ENCODE results near the gene TDRD1. TPM values are rescaled to one million over a fixed set of nuclear protein-coding genes. Genes with fewer than 3 reads are reported as not detected.
"Not testable (repeated sequence)": the region's sequence is repeated elsewhere in the genome, so short reads cannot be mapped to it uniquely, and the experiment has no call there.

The TDRD1 gene
- total RNA-seq (2014; rRNA removed; shearing (Covaris generic); ENCODE audit: low replicate concordance) = not detected in 2 replicates

- Histone ChIP-seq H3K4me2 (ENCODE audit: low read depth, low read length, poor library complexity, severe bottlenecking) (no peak within 1 kb of the TSS), H4K20me1 (ENCODE audit: insufficient read depth, low read depth, low read length) (no peaks in the 10 kb centered on the region), H3K9ac (ENCODE audit: low read length) (no peak within 1 kb of the TSS), H3K79me2 (ENCODE audit: low read length) (no peaks in the 10 kb centered on the region; the same call in 1 of the 2 replicates), H3K9me2 (replicated peaks; ENCODE audit: insufficient read depth, low read length) (no peaks in the 10 kb centered on the region), H3K4me3 (ENCODE audit: low read length) (no peak within 1 kb of the TSS), H3K36me3 (ENCODE audit: insufficient read depth, low read length) (no peaks in the 10 kb centered on the region), H3K27ac (ENCODE audit: low read length) (no peak within 1 kb of the TSS), H3K4me1 (ENCODE audit: low read length) (peaks cover 7% of the 10 kb centered on the region), H3K27me3 (ENCODE audit: low read length) (no peaks in the 10 kb centered on the region), H3K9me3 (ENCODE audit: low read length) (no peaks in the 10 kb centered on the region), H2AFZ (ENCODE audit: low read length) (no peak within 1 kb of the TSS)
- no peak for DNase-seq
These were observed at the start of gene TDRD1 for GRCh38 chr10:114179148-114179547. Gene TDRD1, plus strand, starts transcription at chr10:114179353. Its CDS starts 8,479 bp downstream, at chr10:114187832.

DNA sequence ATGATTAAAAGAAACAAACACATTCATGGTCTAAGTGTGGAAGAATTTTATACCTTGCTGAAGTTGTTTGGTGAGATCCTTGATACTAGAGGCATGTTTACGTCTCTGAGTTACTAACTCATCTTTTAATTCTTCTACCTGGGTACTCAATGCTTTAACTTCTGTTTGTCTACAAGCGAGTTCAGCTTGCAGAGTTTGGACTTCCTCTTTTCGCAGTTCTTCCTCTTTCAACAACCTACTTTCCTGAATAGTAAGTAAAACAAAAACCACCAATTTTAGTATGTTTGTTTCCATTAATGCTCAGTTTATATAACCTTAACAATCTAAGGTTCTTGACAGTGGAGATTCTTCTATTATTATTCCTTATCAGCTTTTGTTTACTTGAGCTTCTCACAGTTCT is 48.1 kb upstream of the TDRD1 start:
- Histone ChIP-seq H3K36me3 (ENCODE audit: insufficient read depth, low read length) (peaks cover 8% of the 10 kb centered on the region; the same call in 1 of the 2 replicates), H3K27me3 (ENCODE audit: low read length) (no peaks in the 10 kb centered on the region), H3K79me2 (ENCODE audit: low read length) (no peaks in the 10 kb centered on the region), H2AFZ (ENCODE audit: low read length) (peak overlapping the region; percentile 80), H3K27ac (ENCODE audit: low read length) (peak overlapping the region; percentile 64), H3K4me3 (ENCODE audit: low read length) (no peak overlapping the region), H4K20me1 (ENCODE audit: insufficient read depth, low read depth, low read length) (no peaks in the 10 kb centered on the region), H3K9ac (ENCODE audit: low read length) (no peak overlapping the region), H3K4me2 (ENCODE audit: low read depth, low read length, poor library complexity, severe bottlenecking) (peak overlapping the region; percentile 57), H3K9me3 (ENCODE audit: low read length) (no peaks in the 10 kb centered on the region), H3K4me1 (ENCODE audit: low read length) (peaks cover 12% of the 10 kb centered on the region), H3K9me2 (replicated peaks; ENCODE audit: insufficient read depth, low read length) (no peaks in the 10 kb centered on the region)
- peak; percentile 76 for DNase-seq

- Histone ChIP-seq H3K27ac (ENCODE audit: low read length) (no peak overlapping the region), H3K9me3 (ENCODE audit: low read length) (no peaks in the 10 kb centered on the region), H3K27me3 (ENCODE audit: low read length) (no peaks in the 10 kb centered on the region), H2AFZ (ENCODE audit: low read length) (no peak overlapping the region), H3K79me2 (ENCODE audit: low read length) (no peaks in the 10 kb centered on the region), H3K9me2 (replicated peaks; ENCODE audit: insufficient read depth, low read length) (no peaks in the 10 kb centered on the region), H3K4me2 (ENCODE audit: low read depth, low read length, poor library complexity, severe bottlenecking) (no peak overlapping the region), H3K9ac (ENCODE audit: low read length) (no peak overlapping the region), H4K20me1 (ENCODE audit: insufficient read depth, low read depth, low read length) (no peaks in the 10 kb centered on the region), H3K36me3 (ENCODE audit: insufficient read depth, low read length) (peaks cover 10% of the 10 kb centered on the region; the same call in 1 of the 2 replicates), H3K4me1 (ENCODE audit: low read length) (peaks cover 12% of the 10 kb centered on the region), H3K4me3 (ENCODE audit: low read length) (no peak overlapping the region)
- DNase-seq = no peak
These were observed 43.7 kb upstream of the TDRD1 start for GRCh38 chr10:114135476-114135875.

DNA sequence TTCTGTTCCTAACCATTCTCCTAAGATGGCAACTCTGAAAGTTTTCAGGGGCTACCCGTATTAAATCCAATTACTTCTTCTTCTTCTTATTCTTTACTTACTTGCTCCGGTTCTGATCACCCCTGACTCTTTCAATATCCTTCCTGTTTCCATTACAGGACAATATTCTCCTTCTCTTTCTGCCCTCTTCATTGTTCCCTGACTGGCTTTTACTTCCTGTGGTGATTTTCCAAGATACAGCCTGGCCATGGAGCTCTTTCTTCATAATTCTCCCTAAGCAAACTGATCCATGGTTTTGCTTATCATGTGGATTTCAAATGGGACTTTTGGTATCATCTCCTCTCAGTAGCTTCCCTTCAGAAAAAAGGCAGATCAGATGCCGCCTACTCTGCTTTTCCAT is 40.6 kb upstream of the TDRD1 start:
- Histone ChIP-seq H3K79me2 (ENCODE audit: low read length) (no peaks in the 10 kb centered on the region), H3K9me2 (replicated peaks; ENCODE audit: insufficient read depth, low read length) (no peaks in the 10 kb centered on the region), H2AFZ (ENCODE audit: low read length) (no peak overlapping the region), H3K27me3 (ENCODE audit: low read length) (no peaks in the 10 kb centered on the region), H3K4me3 (ENCODE audit: low read length) (no peak overlapping the region), H3K9ac (ENCODE audit: low read length) (no peak overlapping the region), H3K27ac (ENCODE audit: low read length) (no peak overlapping the region), H3K9me3 (ENCODE audit: low read length) (no peaks in the 10 kb centered on the region), H3K36me3 (ENCODE audit: insufficient read depth, low read length) (peaks cover 10% of the 10 kb centered on the region; the same call in 1 of the 2 replicates), H3K4me2 (ENCODE audit: low read depth, low read length, poor library complexity, severe bottlenecking) (no peak overlapping the region), H4K20me1 (ENCODE audit: insufficient read depth, low read depth, low read length) (no peaks in the 10 kb centered on the region), H3K4me1 (ENCODE audit: low read length) (no peaks in the 10 kb centered on the region)
- no peak for DNase-seq

- Histone ChIP-seq H3K36me3 (ENCODE audit: insufficient read depth, low read length) (peaks cover 10% of the 10 kb centered on the region; the same call in 1 of the 2 replicates), H3K27me3 (ENCODE audit: low read length) (no peaks in the 10 kb centered on the region)
These were observed 39.1 kb upstream of the TDRD1 start for GRCh38 chr10:114140036-114140435.

GRCh38 chr10:114140827-114141226 is 38.3 kb upstream of the TDRD1 start:
- not testable (repeated sequence) for H3K4me3 ChIP-seq (ENCODE audit: low read length); H2AFZ ChIP-seq (ENCODE audit: low read length); H3K4me2 ChIP-seq (ENCODE audit: low read depth, low read length, poor library complexity, severe bottlenecking); H3K9ac ChIP-seq (ENCODE audit: low read length); H3K9me3 ChIP-seq (ENCODE audit: low read length); DNase-seq; H3K4me1 ChIP-seq (ENCODE audit: low read length); H3K27ac ChIP-seq (ENCODE audit: low read length); H4K20me1 ChIP-seq (ENCODE audit: insufficient read depth, low read depth, low read length); H3K36me3 ChIP-seq (ENCODE audit: insufficient read depth, low read length); H3K27me3 ChIP-seq (ENCODE audit: low read length); H3K79me2 ChIP-seq (ENCODE audit: low read length); H3K9me2 ChIP-seq (replicated peaks; ENCODE audit: insufficient read depth, low read length)

More at GRCh38 chr10:114140036-114140435, 39.1 kb upstream of the TDRD1 start:
- Histone ChIP-seq H4K20me1 (ENCODE audit: insufficient read depth, low read depth, low read length) (no peaks in the 10 kb centered on the region), H3K9ac (ENCODE audit: low read length) (no peak overlapping the region), H2AFZ (ENCODE audit: low read length) (no peak overlapping the region), H3K9me3 (ENCODE audit: low read length) (no peaks in the 10 kb centered on the region), H3K27ac (ENCODE audit: low read length) (no peak overlapping the region), H3K4me1 (ENCODE audit: low read length) (no peaks in the 10 kb centered on the region), H3K9me2 (replicated peaks; ENCODE audit: insufficient read depth, low read length) (no peaks in the 10 kb centered on the region), H3K79me2 (ENCODE audit: low read length) (no peaks in the 10 kb centered on the region), H3K4me2 (ENCODE audit: low read depth, low read length, poor library complexity, severe bottlenecking) (no peak overlapping the region), H3K4me3 (ENCODE audit: low read length) (no peak overlapping the region)
- no peak for DNase-seq

DNA sequence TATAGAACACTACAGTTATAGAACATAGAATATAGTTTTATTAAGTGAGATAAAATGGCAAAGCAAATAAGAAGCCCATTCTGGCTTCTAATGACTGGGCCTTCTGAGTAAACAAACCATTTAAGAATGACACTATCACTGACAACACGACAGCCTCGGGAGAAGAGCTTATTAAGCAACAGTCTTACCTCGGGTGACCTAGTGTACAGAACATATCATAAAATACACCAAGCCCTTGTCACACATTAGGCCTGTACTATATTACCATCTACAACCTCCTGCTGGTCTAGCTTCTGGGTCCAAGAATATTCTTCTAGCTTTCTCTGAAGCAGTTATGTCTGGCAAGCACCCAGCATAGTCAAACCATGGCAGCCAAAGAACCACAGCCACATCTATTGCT is 37.1 kb upstream of the TDRD1 start:
- H3K4me3 ChIP-seq (ENCODE audit: low read length) = no peak overlapping the region
- H3K4me1 ChIP-seq (ENCODE audit: low read length) = no peaks in the 10 kb centered on the region
- no peaks in the 10 kb centered on the region for H3K9me3 ChIP-seq (ENCODE audit: low read length)
- no peaks in the 10 kb centered on the region for H3K27me3 ChIP-seq (ENCODE audit: low read length)
- H2AFZ ChIP-seq (ENCODE audit: low read length) = no peak overlapping the region
- no peak overlapping the region for H3K9ac ChIP-seq (ENCODE audit: low read length)
- DNase-seq = no peak
- no peak overlapping the region for H3K4me2 ChIP-seq (ENCODE audit: low read depth, low read length, poor library complexity, severe bottlenecking)
- H3K36me3 ChIP-seq (ENCODE audit: insufficient read depth, low read length) = peaks cover 3% of the 10 kb centered on the region; the same call in 1 of the 2 replicates
- H4K20me1 ChIP-seq (ENCODE audit: insufficient read depth, low read depth, low read length) = no peaks in the 10 kb centered on the region
- no peak overlapping the region for H3K27ac ChIP-seq (ENCODE audit: low read length)
- no peaks in the 10 kb centered on the region for H3K79me2 ChIP-seq (ENCODE audit: low read length)
- H3K9me2 ChIP-seq (replicated peaks; ENCODE audit: insufficient read depth, low read length) = no peaks in the 10 kb centered on the region

DNA sequence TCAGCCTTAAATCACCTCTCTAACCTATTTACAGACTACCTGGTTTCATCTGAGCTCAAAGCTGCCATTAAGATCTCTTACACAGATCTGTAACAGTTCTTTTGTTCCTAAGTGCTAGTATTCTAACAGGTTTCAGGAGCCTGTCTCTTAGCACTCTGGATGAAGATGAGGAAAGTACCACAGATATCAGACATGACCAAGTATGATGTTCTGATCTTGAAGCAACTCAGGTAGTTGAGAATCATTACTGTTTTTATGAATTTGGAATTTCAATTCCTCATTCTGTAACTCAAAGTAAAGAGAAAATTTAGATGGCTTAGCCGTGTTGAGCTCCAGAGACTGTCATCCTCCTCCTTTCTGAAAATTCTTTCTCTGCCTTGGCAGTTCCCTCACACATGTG is 36.0 kb upstream of the TDRD1 start:
- H3K79me2 ChIP-seq (ENCODE audit: low read length) = no peaks in the 10 kb centered on the region
- no peaks in the 10 kb centered on the region for H3K4me1 ChIP-seq (ENCODE audit: low read length)
- H3K4me2 ChIP-seq (ENCODE audit: low read depth, low read length, poor library complexity, severe bottlenecking) = no peak overlapping the region
- no peak overlapping the region for H3K4me3 ChIP-seq (ENCODE audit: low read length)
- no peaks in the 10 kb centered on the region for H3K9me3 ChIP-seq (ENCODE audit: low read length)
- no peak for DNase-seq
- no peak overlapping the region for H3K27ac ChIP-seq (ENCODE audit: low read length)
- no peak overlapping the region for H3K9ac ChIP-seq (ENCODE audit: low read length)
- H4K20me1 ChIP-seq (ENCODE audit: insufficient read depth, low read depth, low read length) = no peaks in the 10 kb centered on the region
- H2AFZ ChIP-seq (ENCODE audit: low read length) = no peak overlapping the region
- no peaks in the 10 kb centered on the region for H3K9me2 ChIP-seq (replicated peaks; ENCODE audit: insufficient read depth, low read length)
- H3K27me3 ChIP-seq (ENCODE audit: low read length) = no peaks in the 10 kb centered on the region
- H3K36me3 ChIP-seq (ENCODE audit: insufficient read depth, low read length) = peaks cover 3% of the 10 kb centered on the region; the same call in 1 of the 2 replicates

DNA sequence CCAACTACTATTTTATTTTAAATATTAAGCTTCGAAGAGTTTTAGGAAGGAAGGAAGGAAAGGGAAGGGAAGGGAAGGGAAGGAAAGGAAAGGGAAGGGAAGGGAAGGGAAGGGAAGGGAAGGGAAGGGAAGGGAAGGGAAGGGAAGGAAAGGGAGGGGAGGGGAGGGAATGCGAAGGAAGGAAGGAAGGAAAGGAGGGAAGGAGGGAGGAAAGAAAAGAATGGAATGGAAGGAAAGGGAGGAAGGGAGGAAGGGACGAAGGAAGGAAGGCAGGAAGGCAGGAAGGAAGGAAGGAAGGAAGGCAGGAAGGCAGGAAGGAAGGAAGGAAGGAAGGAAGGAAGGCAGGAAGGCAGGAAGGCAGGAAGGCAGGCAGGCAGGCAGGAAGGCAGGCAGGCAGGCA is 29.7 kb upstream of the TDRD1 start:
- not testable (repeated sequence) for H3K9me3 ChIP-seq (ENCODE audit: low read length); H3K4me1 ChIP-seq (ENCODE audit: low read length); DNase-seq; H3K4me2 ChIP-seq (ENCODE audit: low read depth, low read length, poor library complexity, severe bottlenecking); H3K9me2 ChIP-seq (replicated peaks; ENCODE audit: insufficient read depth, low read length); H4K20me1 ChIP-seq (ENCODE audit: insufficient read depth, low read depth, low read length); H3K27ac ChIP-seq (ENCODE audit: low read length); H3K9ac ChIP-seq (ENCODE audit: low read length); H3K79me2 ChIP-seq (ENCODE audit: low read length); H2AFZ ChIP-seq (ENCODE audit: low read length); H3K36me3 ChIP-seq (ENCODE audit: insufficient read depth, low read length); H3K4me3 ChIP-seq (ENCODE audit: low read length); H3K27me3 ChIP-seq (ENCODE audit: low read length)

Data from Karpas-422 (cell line).